Stimulated activated CD4-positive, alpha-beta T cell treated with anti-CD3 and anti-CD28 coated beads, Interleukin-2, amount 100 ng/mL, for 4 hours (primary cell): ENCODE measurements around the gene FOS.
A peak's percentile ranks its signal among the peaks of the same experiment; 100 is the strongest.
"Not testable (repeated sequence)": the region's sequence is repeated elsewhere in the genome, so short reads cannot be mapped to it uniquely, and the experiment has no call there.

Experiments
- DNase-seq: peaks from one replicate; pipeline ENCODE4 v3.0.0-alpha.2; 2020; ENCODE audit warnings: low read depth

Gene FOS

DNA sequence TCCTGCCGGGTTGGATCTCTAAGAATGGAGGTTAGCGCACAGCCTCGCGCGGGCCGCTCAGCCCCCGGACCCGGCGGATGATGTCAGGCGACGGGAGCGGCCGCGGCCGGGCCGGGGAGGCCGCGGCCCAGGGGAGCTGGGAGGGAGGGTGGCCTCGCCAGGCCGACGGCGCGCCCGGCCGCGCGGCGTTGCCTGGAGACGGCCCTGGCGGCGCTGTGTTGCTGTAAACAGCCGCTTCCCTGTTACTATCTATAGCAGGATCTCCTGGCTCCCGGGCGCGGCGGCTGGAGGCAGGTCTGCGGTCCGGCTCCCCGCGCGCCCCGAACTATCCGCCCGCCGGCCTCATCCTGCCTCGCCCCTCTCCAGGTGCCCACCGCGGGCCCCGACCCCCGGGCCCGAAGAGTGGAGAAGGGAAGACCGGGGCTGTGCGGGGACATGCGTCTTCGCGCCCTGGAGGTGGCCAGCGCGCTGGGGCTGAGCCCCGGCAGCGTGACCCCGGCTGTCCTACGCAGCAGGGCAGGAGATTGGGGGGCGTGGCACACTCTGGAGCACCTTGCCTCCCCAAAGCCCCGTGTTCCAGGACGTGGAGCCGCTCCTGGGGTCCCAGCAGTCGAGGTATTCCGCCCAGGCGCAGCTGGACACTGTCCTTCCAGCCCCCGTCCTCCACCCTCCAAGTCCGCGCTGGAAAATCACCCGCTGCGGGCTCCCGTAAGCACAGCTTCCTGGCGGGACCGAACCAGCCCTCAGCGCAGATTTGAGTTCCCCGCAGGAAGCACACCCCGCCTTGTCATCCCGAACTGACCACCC is 1.4 kb upstream of the FOS start:
- DNase-seq = no peak

DNA sequence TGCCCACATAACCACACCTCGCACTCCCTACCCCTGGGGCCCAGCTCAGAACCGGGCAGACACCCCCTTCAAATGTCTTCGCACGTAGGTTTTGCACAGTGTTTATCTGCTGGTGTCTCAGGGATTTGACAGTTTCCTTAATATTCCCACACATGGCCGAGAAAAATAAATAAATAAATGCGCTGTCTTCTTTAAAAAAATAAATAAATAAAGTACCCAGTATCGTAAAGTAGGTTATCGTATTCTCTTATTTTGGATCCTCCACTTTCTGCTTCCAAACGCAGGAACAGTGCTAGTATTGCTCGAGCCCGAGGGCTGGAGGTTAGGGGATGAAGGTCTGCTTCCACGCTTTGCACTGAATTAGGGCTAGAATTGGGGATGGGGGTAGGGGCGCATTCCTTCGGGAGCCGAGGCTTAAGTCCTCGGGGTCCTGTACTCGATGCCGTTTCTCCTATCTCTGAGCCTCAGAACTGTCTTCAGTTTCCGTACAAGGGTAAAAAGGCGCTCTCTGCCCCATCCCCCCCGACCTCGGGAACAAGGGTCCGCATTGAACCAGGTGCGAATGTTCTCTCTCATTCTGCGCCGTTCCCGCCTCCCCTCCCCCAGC is 710 bp upstream of the FOS start:
- no peak for DNase-seq

DNA sequence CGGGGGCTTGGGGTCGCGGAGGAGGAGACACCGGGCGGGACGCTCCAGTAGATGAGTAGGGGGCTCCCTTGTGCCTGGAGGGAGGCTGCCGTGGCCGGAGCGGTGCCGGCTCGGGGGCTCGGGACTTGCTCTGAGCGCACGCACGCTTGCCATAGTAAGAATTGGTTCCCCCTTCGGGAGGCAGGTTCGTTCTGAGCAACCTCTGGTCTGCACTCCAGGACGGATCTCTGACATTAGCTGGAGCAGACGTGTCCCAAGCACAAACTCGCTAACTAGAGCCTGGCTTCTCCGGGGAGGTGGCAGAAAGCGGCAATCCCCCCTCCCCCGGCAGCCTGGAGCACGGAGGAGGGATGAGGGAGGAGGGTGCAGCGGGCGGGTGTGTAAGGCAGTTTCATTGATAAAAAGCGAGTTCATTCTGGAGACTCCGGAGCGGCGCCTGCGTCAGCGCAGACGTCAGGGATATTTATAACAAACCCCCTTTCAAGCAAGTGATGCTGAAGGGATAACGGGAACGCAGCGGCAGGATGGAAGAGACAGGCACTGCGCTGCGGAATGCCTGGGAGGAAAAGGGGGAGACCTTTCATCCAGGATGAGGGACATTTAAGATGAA is 630 bp downstream of the FOS start:
- peak; percentile 46 for DNase-seq

DNA sequence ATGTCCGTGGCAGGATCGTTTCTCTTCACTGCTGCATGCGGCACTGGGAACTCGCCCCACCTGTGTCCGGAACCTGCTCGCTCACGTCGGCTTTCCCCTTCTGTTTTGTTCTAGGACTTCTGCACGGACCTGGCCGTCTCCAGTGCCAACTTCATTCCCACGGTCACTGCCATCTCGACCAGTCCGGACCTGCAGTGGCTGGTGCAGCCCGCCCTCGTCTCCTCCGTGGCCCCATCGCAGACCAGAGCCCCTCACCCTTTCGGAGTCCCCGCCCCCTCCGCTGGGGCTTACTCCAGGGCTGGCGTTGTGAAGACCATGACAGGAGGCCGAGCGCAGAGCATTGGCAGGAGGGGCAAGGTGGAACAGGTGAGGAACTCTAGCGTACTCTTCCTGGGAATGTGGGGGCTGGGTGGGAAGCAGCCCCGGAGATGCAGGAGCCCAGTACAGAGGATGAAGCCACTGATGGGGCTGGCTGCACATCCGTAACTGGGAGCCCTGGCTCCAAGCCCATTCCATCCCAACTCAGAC is 1.2 kb downstream of the FOS start:
- DNase-seq = no peak

DNA sequence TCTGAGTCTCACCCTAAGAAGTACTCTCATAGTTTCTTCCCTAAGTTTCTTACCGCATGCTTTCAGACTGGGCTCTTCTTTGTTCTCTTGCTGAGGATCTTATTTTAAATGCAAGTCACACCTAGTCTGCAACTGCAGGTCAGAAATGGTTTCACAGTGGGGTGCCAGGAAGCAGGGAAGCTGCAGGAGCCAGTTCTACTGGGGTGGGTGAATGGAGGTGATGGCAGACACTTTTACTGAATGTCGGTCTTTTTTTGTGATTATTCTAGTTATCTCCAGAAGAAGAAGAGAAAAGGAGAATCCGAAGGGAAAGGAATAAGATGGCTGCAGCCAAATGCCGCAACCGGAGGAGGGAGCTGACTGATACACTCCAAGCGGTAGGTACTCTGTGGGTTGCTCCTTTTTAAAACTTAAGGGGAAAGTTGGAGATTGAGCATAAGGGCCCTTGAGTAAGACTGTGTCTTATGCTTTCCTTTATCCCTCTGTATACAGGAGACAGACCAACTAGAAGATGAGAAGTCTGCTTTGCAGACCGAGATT is 1.7 kb downstream of the FOS start:
- DNase-seq = no peak

DNA sequence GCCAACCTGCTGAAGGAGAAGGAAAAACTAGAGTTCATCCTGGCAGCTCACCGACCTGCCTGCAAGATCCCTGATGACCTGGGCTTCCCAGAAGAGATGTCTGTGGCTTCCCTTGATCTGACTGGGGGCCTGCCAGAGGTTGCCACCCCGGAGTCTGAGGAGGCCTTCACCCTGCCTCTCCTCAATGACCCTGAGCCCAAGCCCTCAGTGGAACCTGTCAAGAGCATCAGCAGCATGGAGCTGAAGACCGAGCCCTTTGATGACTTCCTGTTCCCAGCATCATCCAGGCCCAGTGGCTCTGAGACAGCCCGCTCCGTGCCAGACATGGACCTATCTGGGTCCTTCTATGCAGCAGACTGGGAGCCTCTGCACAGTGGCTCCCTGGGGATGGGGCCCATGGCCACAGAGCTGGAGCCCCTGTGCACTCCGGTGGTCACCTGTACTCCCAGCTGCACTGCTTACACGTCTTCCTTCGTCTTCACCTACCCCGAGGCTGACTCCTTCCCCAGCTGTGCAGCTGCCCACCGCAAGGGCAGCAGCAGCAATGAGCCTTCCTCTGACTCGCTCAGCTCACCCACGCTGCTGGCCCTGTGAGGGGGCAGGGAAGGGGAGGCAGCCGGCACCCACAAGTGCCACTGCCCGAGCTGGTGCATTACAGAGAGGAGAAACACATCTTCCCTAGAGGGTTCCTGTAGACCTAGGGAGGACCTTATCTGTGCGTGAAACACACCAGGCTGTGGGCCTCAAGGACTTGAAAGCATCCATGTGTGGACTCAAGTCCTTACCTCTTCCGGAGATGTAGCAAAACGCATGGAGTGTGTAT is 2.4 kb downstream of the FOS start:
- no peak for DNase-seq

DNA sequence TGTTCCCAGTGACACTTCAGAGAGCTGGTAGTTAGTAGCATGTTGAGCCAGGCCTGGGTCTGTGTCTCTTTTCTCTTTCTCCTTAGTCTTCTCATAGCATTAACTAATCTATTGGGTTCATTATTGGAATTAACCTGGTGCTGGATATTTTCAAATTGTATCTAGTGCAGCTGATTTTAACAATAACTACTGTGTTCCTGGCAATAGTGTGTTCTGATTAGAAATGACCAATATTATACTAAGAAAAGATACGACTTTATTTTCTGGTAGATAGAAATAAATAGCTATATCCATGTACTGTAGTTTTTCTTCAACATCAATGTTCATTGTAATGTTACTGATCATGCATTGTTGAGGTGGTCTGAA is 3.0 kb downstream of the FOS start:
- DNase-seq = no peak

DNA sequence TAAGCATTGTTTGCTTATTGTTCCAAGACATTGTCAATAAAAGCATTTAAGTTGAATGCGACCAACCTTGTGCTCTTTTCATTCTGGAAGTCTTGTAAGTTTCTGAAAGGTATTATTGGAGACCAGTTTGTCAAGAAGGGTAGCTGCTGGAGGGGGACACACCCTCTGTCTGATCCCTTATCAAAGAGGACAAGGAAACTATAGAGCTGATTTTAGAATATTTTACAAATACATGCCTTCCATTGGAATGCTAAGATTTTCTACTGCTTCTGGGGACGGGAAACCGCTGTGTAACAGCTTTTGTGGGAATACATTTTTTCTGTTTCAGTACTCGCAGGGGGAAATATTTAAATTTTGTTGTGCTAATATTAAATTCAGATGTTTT is 3.5 kb downstream of the FOS start:
- no peak for DNase-seq

DNA sequence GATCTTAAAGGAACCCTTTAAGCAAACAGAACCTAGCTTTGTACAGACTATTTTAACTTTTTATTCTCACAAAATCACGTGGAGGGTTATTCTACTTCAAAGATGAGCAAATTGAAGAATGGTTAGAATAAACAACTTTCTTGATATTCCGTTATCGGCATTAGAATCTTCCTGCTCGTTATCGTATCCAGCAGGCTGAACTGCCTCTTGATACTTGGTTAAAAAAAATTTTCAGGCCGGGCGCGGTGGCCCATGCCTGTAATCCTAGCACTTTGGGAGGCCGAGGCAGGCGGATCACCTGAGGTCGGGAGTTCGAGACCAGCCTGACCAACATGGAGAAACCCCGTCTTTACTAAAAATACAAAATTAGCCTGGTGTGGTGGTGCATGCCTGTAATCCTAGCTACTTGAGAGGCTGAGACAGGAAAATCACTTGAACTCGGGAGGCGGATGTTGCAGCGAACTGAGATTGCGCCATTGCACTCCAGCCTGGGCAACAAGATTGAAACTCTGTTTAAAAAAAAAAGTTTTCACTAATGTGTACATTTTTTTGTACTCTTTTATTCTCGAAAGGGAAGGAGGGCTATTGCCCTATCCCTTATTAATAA is 4.0 kb downstream of the FOS start:
- not testable (repeated sequence) for DNase-seq

DNA sequence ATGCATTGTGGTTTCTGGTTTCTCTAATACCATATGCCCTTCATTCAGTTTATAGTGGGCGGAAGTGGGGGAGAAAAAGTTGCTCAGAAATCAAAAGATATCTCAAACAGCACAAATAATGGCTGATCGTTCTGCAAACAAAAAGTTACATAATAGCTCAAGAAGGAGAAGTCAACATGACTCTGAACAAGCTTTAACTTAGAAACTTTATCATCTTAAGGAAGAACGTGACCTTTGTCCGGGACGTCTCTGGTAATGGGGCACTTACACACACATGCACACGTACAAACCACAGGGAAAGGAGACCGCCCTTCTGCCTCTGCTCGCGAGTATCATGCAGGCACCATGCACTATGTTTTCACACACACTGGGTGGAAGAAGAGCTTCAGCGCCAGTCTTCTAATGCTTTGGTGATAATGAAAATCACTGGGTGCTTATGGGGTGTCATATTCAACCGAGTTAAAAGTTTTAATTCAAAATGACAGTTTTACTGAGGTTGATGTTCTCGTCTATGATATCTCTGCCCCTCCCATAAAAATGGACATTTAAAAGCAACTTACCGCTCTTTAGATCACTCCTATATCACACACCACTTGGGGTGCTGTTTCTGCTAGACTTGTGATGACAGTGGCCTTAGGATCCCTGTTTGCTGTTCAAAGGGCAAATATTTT is 4.7 kb downstream of the FOS start:
- DNase-seq = no peak

DNA sequence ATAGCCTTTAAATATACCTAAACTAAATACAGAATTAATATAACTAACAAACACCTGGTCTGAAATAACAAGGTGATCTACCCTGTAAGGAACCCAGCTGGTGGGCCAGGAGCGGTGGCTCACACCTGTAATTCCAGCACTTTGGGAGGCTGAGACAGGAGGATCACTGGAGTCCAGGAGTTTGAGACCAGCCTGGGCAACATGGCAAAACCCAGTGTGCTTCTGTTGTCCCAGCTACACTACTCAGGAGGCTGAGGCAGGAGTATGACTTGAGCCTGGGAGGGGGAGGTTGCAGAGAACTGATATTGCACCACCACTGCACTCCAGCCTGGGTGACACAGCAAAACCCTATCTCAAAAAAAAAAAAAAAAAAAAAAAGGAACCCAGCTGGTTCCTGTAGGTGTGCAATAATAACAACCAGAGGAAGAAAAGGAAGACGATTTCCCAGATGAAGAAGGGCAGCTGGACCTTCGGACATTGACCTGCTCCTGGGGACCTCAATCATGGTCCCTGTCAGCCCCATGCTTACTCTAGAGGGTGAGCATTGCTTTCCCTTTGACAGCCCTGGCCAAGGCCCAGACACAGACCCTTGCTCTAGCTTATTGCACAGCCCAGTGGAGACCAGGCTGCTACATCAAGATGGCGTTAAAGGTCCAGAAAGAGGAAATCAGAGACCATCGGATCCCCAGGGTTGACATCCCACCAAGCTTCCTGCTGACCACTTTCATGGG is 5.4 kb downstream of the FOS start:
- DNase-seq = no peak

DNA sequence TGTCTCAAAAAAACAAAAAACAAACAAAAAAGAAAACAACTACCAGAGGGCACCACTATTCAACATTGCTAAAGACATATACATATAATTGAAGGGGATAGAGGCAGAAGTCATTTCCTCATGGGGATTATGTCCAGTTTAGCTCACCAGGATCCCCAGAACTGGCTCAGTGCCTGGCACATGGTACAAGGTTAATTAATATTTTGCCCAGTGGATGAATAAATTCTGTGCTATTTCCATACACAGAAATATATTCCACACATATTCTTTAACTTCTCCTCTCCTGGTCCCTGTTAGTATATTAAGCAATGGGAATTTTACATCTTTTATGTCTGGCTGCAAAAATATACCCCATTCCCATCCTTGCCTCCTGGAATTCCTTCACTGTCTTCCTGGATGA is 6.7 kb downstream of the FOS start:
- DNase-seq = no peak

DNA sequence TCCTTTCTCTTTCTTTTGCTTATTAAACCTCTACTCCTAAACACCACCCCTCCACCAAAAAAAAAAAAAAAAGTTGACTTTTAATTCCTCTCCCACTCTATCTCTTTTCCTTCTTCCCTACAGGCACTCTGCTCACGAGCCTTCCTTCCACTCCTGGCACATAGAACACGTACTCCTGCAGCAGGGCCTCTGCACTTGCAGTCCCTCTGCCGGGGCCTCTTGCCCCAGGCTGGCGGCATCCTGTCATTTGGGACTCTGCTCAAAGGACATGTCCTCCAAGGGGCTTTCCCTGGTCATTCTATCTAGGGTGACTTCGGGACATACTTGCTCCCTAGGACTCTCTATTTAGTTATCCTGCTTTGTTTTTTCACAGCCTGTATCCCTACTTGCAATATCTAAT is 7.7 kb downstream of the FOS start:
- DNase-seq = no peak

DNA sequence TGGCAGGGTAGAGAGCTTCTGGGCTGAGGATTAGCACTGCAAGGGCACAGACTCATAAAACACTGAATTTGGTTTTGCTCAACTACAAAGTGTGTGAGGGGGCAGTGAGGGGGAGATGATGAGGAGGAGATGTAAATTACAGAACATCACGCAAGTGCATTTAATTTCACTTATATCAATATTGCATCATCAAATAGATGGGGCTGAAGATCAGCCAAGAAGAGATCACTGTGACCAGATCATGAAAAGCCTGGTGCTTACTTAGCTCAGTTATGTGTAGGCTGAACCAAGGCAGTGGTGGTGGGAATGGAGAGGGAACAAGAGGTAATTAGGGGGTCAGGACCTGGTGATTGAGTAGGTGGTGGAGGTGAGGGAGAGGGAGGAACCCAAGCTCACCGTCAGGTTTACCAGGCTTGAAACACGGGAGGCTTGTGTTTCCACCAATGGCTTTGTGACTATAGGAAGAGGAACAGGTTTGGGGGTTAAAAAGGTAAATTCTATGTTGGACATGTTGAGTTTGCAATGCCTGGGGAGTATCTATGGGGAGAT is 11.3 kb downstream of the FOS start:
- DNase-seq = no peak

DNA sequence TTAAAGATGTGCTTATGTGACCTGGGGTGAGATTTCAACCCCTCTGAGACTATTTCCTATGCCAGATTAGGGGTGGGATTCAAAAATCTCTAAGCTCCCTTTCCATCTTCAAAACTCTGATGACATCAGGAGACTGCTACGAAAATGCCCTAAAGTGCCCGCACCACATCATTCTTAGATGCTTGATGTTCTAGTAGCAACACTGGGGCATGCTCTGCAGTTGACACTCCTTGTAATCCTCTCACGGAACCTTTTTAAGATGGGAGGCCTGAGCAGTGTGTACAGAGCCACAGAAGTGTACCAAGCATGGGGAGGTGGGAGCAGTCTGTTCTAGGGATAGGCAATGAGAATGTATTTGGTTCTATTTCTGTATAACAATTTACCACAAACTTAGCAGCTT is 12.2 kb downstream of the FOS start:
- no peak for DNase-seq

DNA sequence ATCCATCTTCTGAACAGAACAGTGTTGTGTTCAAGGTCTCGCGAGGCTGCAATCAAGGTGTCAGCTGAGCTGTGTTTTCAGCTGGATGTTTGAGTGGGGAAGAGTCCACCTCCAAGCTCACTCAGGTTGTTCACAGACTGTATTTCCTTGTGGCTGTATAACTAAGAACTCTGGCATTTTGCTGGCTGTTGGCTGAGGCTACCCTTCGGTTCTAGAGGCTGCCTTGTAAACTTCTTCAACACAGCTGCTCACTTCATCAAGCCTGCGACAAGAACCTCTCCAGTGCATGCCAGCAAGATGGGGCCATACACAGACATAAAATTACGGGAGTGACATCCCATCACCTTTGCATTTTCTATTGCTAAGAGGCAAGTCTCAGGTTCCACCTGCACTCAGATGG is 12.7 kb downstream of the FOS start:
- no peak for DNase-seq

DNA sequence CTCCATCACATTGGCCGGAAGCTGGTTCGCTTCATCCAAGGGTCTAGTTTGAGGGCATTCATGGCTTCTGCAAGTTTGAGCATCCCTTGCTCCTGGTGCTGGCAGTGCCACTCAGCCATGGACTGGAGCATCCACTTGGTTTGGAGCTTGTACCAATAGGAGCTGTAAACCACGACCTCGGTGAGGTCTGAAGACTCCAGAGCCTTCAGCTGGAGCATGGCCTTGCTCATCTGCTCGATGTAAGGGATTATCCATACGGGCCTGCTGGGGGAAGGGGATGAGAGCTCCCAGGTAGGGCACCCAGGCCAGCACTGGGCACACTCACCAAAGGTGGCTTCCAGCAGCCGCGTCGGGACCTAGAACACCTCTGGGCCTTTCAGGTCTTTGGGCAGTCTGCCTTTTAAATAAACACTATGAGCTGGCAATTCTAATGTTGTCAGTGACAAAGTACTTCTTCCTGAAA is 13.5 kb downstream of the FOS start:
- DNase-seq = no peak

DNA sequence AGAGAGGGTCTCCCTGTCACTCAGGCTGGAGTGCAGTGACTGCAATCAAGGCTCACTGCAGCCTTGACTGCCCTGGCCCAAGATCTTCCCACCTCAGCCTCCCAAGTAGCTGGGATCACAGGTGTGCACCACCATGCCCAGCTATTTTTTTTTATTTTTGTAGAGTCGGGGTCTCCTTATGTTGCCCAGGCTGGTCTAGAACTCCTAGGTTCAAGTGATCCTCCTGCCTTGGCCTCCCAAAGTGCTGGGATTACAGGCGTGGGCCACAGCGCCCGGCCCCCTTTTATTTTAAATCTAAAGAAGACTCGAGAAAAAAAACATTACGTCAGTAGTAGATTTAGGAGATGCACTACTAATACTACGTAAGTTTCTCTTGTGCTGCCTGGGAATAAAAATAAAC is 14.3 kb downstream of the FOS start:
- DNase-seq = no peak

DNA sequence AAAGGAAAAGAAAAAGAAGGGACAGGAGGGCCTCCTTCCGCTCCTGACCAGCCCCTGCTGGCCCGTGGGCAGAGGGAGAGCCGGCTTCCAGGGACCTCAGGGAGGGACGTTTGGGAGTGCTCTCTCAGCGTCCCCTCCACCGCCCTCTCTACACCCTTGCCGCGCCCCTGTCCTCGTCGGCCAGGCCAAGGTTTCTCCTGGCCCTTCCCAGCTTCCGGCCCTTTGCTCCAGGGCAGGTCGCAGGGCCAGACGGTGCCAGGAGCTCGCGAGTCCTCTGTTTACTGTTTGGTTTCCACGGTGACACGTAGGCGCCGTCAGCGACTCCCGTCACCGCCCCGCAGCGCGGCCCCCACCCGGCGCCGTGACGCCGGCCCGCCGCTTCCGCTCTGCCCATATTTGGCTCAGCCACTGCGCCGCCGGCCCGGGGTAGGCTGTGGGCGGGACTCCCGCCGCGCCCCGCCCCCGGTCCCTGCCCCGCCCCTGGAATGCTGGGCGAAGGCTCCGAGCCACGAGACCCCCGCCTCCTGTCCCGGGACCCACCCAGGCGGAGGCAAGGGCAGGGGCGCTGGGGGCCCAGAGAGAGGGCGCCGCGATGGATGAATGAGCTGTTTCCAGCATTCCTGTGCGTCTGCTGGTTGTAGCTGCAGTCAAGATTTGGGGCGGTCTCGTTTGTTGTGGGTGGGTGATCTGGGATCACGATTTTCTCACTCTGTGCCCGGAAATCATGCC is 15.5 kb downstream of the FOS start:
- peak; percentile 89 for DNase-seq
